Left forelimb (tissue), 1 donor: ENCODE data around the gene MCTP1.
"Not testable (repeated sequence)": the region's sequence is repeated elsewhere in the genome, so short reads cannot be mapped to it uniquely, and the experiment has no call there.

ENCODE experiments used
- DNase-seq: peaks from one replicate; pipeline ENCODE4 v3.0.0-alpha.2; 2018; ENCODE audit warnings: low spot score

The MCTP1 gene

DNA sequence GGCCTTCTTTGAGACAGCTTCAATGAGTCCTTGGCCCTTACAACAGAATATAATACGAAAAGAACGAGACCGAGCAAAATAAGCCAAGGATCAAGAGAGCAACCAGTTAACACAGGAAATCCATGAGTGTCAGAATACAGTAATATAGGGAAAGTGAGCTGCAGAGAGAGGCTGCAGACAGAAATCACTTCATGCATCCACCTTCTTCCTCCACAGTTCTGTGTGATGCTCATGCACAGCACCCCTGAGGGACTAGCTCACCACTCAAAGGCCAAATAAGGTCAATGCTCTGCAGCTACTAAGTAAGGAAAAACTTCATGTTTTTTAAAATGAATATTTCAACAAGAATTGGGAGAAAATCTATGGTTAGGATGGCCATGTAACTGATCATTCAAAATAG, 257.1 kb downstream of the MCTP1 start:
- DNase-seq, result no peak

- no peak for DNase-seq
Measured at GRCh38 chr5:95027151-95027721, 257.7 kb downstream of the MCTP1 start.

- no peak for DNase-seq
Measured at GRCh38 chr5:95026718-95027117, 258.2 kb downstream of the MCTP1 start.

- no peak for DNase-seq
Measured at GRCh38 chr5:95022967-95023695, 261.8 kb downstream of the MCTP1 start.

DNA sequence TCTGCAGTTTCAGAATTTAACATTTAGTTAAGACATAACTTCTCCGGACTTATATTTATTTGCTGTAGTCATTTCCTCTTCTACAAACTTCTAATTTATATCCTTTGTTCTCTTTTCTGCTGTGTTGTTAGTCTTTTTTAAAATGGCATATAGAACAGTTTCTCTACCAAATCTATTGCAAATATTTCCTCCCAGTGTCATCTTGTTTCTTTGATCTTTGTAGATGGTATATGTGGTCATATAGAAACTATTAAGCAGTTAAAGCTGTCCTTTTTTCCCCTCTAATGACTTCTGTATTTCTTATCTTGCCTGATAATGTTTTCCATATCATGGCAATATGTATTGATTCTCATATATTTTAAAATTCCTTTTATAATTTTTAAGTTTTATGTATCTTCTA, 264.5 kb downstream of the MCTP1 start:
- no peak for DNase-seq

- no peak for DNase-seq
Measured at GRCh38 chr5:95018946-95019345, 265.9 kb downstream of the MCTP1 start.

- no peak for DNase-seq
Measured at GRCh38 chr5:95018511-95018910, 266.4 kb downstream of the MCTP1 start.

- DNase-seq, result no peak
Measured at GRCh38 chr5:95009812-95010211, 275.1 kb downstream of the MCTP1 start.

GRCh38 chr5:95007921-95008597, 276.8 kb downstream of the MCTP1 start:
- DNase-seq, result no peak

GRCh38 chr5:95005811-95006210, 279.1 kb downstream of the MCTP1 start:
- no peak for DNase-seq

DNA sequence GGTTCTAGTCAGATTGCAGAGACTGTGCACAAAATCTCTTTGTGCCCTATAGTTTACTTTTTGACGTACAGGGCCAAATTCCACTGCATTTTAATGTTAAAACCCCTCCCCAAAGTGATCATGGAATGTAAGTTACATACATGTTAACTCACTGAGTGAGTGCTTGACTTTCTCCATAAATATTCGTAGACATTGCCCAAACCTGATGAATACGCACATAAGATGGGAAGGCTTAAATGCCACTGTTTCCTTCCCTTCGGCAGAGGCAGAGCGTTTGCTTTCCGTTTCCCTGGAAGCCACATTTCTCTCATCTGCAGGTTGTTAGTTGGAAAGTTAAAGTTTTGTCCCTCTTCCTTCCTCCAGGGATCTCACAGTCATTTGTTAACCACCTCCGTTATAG, 286.2 kb downstream of the MCTP1 start:
- DNase-seq, result no peak

- not testable (repeated sequence) for DNase-seq
Measured at GRCh38 chr5:94994537-94994936, 290.4 kb downstream of the MCTP1 start.

GRCh38 chr5:94993491-94993890, 291.4 kb downstream of the MCTP1 start:
- no peak for DNase-seq

DNA sequence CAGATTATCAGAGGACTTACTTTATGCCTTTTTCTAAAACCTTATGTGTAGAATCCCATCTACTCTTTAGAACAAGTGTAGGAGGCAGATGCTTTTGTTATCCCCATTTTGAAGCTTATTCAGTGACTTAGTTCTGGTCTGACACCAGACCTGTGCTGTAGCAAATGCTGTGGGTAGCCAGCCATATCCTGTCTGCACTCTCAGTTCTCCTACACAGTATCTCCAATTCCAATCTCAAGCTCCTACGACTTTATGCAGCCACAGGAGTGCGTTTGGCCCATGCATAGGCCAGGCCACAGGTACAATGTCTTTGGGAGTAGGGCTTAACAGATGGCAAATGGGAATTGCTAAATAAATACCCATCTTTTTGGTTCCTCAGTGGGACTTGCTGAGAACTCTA, 292.6 kb downstream of the MCTP1 start:
- no peak for DNase-seq

DNA sequence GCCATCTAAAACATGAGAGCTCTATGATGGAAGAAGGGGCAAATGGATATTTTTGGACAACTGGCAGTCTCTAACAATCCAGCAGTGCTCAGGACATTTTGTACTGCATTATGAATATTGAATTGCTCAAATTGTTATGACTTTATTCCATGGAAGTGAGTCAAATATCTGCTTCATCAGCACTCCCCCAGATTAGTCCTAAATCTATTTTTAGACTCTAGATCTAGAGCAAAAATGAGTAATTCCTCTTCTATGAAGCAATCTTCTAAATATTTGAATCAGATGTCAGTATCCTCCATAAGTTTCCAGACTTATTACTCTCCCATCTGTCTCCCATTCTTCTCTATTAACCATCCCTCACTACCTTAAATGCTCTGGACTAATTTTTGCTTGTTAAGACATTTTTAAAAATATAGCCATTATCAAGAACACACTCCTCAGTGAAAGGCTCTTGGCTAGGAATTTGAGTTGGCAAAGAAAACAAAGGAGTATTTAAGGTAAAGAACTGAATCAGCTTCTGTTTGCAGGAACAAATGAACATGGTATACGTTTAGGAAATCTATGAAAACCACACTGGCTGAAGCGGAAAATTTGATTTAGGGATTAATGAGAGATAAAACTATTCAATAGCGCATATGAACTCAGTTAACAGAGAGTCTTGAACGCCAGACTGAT, 300.9 kb downstream of the MCTP1 start:
- no peak for DNase-seq

DNA sequence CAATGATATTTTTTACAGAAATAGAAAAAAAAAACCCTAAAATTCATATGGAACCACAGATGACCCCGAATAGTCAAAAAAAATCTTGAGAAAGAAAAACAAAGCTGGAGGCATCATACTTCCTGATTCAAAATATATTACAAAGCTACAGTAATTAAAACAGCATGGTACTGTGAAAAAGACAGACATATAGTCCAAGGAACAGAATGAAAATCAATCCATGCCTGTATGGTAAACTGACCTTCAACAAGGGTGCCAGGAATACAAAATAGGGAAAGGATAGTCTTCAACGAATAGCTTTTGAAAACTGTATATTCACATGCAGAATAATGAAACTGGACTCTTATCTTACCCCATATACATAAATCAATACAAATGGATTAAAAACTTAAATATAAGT, 307.5 kb downstream of the MCTP1 start:
- no peak for DNase-seq

GRCh38 chr5:94976853-94977252, 308.0 kb downstream of the MCTP1 start:
- no peak for DNase-seq

GRCh38 chr5:94972268-94972667, 312.6 kb downstream of the MCTP1 start:
- DNase-seq, result no peak

- DNase-seq, result no peak
Measured at GRCh38 chr5:94969174-94969573, 315.7 kb downstream of the MCTP1 start.

DNA sequence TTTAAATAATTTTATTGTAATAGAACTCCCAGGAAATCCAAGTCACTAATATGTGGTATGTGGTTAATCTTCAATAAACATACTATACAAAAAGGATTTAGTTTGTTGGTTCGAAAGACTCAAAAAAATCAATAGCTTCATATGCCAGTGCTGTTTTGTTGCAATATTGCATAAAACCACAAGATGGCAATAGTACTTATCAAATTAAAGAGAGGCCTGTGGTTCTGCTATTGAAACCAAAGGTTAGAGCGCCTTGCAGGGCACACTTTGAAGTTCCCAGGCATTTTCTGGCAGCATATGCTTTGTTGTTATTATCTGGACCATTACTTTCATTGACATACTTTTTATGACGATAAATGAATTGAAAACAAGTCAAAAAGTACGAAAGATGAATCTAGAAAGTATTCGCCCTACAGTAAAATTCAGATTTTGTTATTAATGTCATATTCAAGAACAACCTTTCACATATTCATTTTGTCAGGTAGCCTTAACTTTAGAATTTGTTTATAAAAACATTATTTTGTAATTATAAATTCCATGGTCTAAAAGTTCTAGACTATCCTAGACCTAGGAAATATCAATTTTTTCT, 316.3 kb downstream of the MCTP1 start:
- DNase-seq, result no peak

GRCh38 chr5:94967525-94967924, 317.4 kb downstream of the MCTP1 start:
- no peak for DNase-seq

DNA sequence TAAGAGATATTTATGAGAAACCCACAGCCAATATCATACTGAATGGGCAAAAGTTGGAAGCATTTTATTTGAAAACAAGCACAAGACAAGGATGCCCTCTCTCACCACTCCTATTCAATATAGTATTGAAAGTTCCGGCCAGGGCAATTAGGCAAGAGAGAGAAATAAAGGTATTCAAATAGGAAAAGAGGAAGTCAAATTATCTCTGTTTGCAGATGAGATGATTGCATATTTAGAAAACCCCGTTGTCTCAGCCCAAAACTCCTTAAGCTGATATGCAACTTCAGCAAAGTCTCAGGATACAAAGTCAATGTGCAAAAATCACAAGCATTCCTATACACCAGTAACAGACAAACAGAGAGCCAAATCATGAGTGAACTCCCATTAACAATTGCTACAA, 325.6 kb downstream of the MCTP1 start:
- not testable (repeated sequence) for DNase-seq

DNA sequence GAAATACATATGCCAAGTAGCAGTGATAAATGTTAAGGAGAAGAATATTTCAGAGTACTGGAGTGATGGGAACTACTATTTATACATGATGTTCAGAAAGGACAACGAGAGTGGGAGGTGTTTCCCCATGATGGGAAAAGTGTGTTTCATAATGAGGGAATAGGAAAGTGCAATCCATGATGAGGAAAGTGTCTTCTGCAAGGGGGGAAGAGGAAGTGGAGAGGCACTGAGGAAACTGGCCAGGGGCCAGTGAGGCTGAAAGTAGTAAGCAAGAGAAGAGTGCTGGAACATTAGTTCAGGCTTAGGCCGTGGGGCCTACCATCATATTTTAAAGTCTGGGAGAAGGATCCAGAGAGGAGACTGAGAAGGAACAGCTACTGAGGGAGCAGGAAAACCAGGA, 339.2 kb downstream of the MCTP1 start:
- DNase-seq, result no peak
